ENCODE results near the gene MKNK2.

GRCh38 chr19:2015608-2015950, 35.5 kb downstream of the MKNK2 start, which contains the start of gene BTBD2:
- TF ChIP-seq CTCF (IDR thresholded peaks at IDR 0.05): no peak
- no peak for TF ChIP-seq EP300 (IDR thresholded peaks at IDR 0.05)
